HCT116 (cell line): ENCODE measurements around the gene CFAP410.

Experiments used
- POLR2A ChIP-seq: IDR thresholded peaks from 2 replicates; pipeline ENCODE4 v1.7.0; 2011; ENCODE audit warnings: borderline replicate concordance; ENCODE audit not compliant: insufficient read depth, insufficient read length; ENCODE audit errors: extremely low read depth
- POLR2AphosphoS5 ChIP-seq: IDR thresholded peaks from 2 replicates; pipeline ENCODE4 v1.6.1; 2011; ENCODE audit warnings: mild to moderate bottlenecking, low read depth, low read length, moderate library complexity
- REST ChIP-seq: IDR thresholded peaks from 2 replicates; pipeline ENCODE4 v1.6.1; 2012; ENCODE audit warnings: low read depth

DNA sequence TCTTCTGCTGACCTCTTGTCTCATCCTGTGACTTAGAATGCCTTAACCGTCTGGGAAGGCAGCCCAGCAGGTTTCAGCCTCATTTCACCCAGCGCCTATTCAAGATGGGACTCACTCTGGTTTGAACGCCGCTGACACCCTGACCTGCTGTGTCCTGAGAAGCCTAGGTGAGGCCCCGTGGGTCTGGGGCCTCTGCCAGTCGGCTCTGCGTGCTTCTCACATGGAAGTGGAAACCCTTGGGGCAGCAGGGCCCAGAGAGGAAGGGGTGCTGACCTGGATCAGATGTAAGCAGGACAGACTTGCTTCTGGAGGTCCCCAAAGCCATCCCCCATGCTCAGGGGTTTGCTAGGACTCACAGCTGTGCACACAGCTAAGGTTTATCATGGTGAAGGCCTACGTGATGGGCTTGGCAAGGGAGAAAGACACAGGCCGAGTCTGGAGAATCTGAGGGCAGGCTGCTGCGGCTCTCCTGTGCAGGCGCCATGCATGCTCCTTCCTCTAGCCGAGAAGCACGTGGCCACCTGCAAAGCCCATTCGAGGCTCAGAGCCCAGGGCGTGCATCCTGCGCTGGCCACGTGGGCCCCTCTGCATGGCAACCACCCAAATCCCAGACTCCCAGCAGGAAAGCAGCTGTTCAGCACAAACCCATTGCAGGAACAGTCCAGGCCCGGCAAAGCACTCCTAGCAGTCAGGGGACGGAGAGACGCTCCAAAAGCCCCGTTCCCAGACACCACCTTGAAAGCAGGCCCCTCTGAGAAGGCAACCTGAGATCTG, 18.1 kb upstream of the CFAP410 start:
- TF ChIP-seq POLR2AphosphoS5 (no peak), POLR2A (no peak), REST (no peak)
